ENCODE results near the gene RBPJL.

RBPJL gene

GRCh38 chr20:45363611-45364492 lies 57.2 kb downstream of the RBPJL start:
- DNase-seq = no peak

GRCh38 chr20:45365444-45365970 lies 58.9 kb downstream of the RBPJL start:
- peak; percentile 15 for DNase-seq

- DNase-seq = no peak
These were observed 59.6 kb downstream of the RBPJL start for GRCh38 chr20:45366192-45366591.

- no peak for DNase-seq
These were observed 60.0 kb downstream of the RBPJL start for GRCh38 chr20:45366631-45367030.

GRCh38 chr20:45367126-45367525 lies 60.5 kb downstream of the RBPJL start:
- DNase-seq = no peak

All from stimulated activated CD8-positive, alpha-beta memory T cell treated with anti-CD3 and anti-CD28 coated beads, Interleukin-4, amount 100 ng/mL, for 48 hours (primary cell).